ENCODE data around the gene B4GALT6. TPM values are rescaled to one million over a fixed set of nuclear protein-coding genes. Genes with fewer than 3 reads are reported as not detected.

B4GALT6 gene
- total RNA-seq, 4 donors from 2014 or later: 0.40 to 3.0 (median 1.6) TPM

GRCh38 chr18:31679133-31679742 lies 5.1 kb downstream of the B4GALT6 start:
- intact Hi-C loops (cut with DNase I; ENCODE audit: low total_unique reads) (no loop called here), in situ Hi-C loops (cut with MboI; ENCODE audit: low pct_ligation_motif_present in 1 of 4, low pct_unique_long_range_greater_than_20kb in 1 of 4, low sequenced_read_pairs in 3 of 4) (no loop called here)
- Histone ChIP-seq H3K9me3 (no peaks in the 10 kb centered on the region), H3K36me3 (no peaks in the 10 kb centered on the region), H3K27ac (peak overlapping the region in 2 of 4 donors; percentile 49 to 57), H3K4me3 (no peak overlapping the region), H3K27me3 (no peaks in the 10 kb centered on the region), H3K4me1 (peaks cover 0 to 27% (median 13%) of the 10 kb centered on the region in 4 donors)
- TF ChIP-seq POLR2AphosphoS5 (IDR thresholded peaks at IDR 0.05) (no peak), CTCF (IDR thresholded peaks at IDR 0.05) (no peak), EP300 (IDR thresholded peaks at IDR 0.05; ENCODE audit: low read depth) (no peak), POLR2A (IDR thresholded peaks at IDR 0.05) (no peak)
- WGBS, 2 donors (ENCODE audit: low coverage in 1 of 2): 40 to 47% methylated on average over 2 to 3 of the region's 3 CpGs
- DNase-seq: no peak

GRCh38 chr18:31678425-31678824 lies 6.0 kb downstream of the B4GALT6 start:
- Histone ChIP-seq H3K27me3 (no peaks in the 10 kb centered on the region), H3K4me1 (peaks cover 0 to 22% (median 8%) of the 10 kb centered on the region in 4 donors), H3K9me3 (no peaks in the 10 kb centered on the region), H3K4me3 (no peak overlapping the region), H3K27ac (no peak overlapping the region), H3K36me3 (no peaks in the 10 kb centered on the region)
- 87 to 95% methylated on average over 4 of the region's 4 CpGs for WGBS, 2 donors (ENCODE audit: low coverage in 1 of 2)
- TF ChIP-seq CTCF (IDR thresholded peaks at IDR 0.05): no peak
- no peak for TF ChIP-seq POLR2AphosphoS5 (IDR thresholded peaks at IDR 0.05)
- no peak for TF ChIP-seq POLR2A (IDR thresholded peaks at IDR 0.05)
- intact Hi-C loops (cut with DNase I; ENCODE audit: low total_unique reads): no loop called here
- DNase-seq: no peak
- in situ Hi-C loops (cut with MboI; ENCODE audit: low pct_ligation_motif_present in 1 of 4, low pct_unique_long_range_greater_than_20kb in 1 of 4, low sequenced_read_pairs in 3 of 4): no loop called here

GRCh38 chr18:31677592-31677991 lies 6.8 kb downstream of the B4GALT6 start:
- no peak overlapping the region for H3K27ac ChIP-seq
- 76 to 83% methylated on average over 6 of the region's 6 CpGs for WGBS, 2 donors (ENCODE audit: low coverage in 1 of 2)
- peaks cover 0 to 22% (median 8%) of the 10 kb centered on the region in 4 donors for H3K4me1 ChIP-seq
- no peaks in the 10 kb centered on the region for H3K27me3 ChIP-seq
- no peaks in the 10 kb centered on the region for H3K36me3 ChIP-seq
- no peaks in the 10 kb centered on the region for H3K9me3 ChIP-seq
- no peak overlapping the region for H3K4me3 ChIP-seq
- intact Hi-C loops (cut with DNase I; ENCODE audit: low total_unique reads): no loop called here
- TF ChIP-seq EP300 (IDR thresholded peaks at IDR 0.05; ENCODE audit: low read depth) (no peak), CTCF (IDR thresholded peaks at IDR 0.05) (no peak), POLR2A (IDR thresholded peaks at IDR 0.05) (no peak), POLR2AphosphoS5 (IDR thresholded peaks at IDR 0.05) (no peak)
- DNase-seq: no peak
- in situ Hi-C loops (cut with MboI; ENCODE audit: low pct_ligation_motif_present in 1 of 4, low pct_unique_long_range_greater_than_20kb in 1 of 4, low sequenced_read_pairs in 3 of 4): no loop called here

- Histone ChIP-seq H3K27me3 (no peaks in the 10 kb centered on the region), H3K36me3 (no peaks in the 10 kb centered on the region), H3K4me1 (peaks cover 0 to 18% (median 6%) of the 10 kb centered on the region in 4 donors), H3K9me3 (no peaks in the 10 kb centered on the region), H3K4me3 (no peak overlapping the region), H3K27ac (no peak overlapping the region)
- no peak for DNase-seq
- intact Hi-C loops (cut with DNase I; ENCODE audit: low total_unique reads) (no loop called here), in situ Hi-C loops (cut with MboI; ENCODE audit: low pct_ligation_motif_present in 1 of 4, low pct_unique_long_range_greater_than_20kb in 1 of 4, low sequenced_read_pairs in 3 of 4) (no loop called here)
- TF ChIP-seq CTCF (IDR thresholded peaks at IDR 0.05): no peak
- no peak for TF ChIP-seq POLR2A (IDR thresholded peaks at IDR 0.05)
- no peak for TF ChIP-seq EP300 (IDR thresholded peaks at IDR 0.05; ENCODE audit: low read depth)
- TF ChIP-seq POLR2AphosphoS5 (IDR thresholded peaks at IDR 0.05): no peak
Measured at GRCh38 chr18:31675404-31675803, 9.0 kb downstream of the B4GALT6 start.

Data from transverse colon (tissue), 4 donors.